K562 (cell line): ENCODE data around the gene SERPINH1. TPM values are rescaled to one million over a fixed set of nuclear protein-coding genes. Genes with fewer than 3 reads are reported as not detected.

Experiments used
- ATAC-seq: fragments of 200-7000 bp; cut with Tn5 transposase; 3 replicates; pipeline ENCODE4 v1.9.1; 2020; ENCODE audit warnings: moderate library complexity
- BruUV-seq: library from RNA; stranded (reverse); fragments of 400-500 nt; replicated peaks from 2 replicates; lab custom pipeline; 2021; lab: Mats Ljungman, UMichigan
- CTCF ChIA-PET: fragments of 300-600 bp; formaldehyde crosslinking; extraction: SDS; loops from one replicate; lab custom pipeline; 2021; ENCODE audit warnings: low intra/inter-chr PET ratio; lab: Yijun Ruan, JAX
- POLR2A ChIA-PET: fragments of 300-600, 350-650 bp; sonication (Branson Sonifier 250); formaldehyde crosslinking; extraction: SDS; loops from one replicate; lab custom pipeline; 2021; ENCODE audit warnings: antibody characterized with exemption, inconsistent platforms; lab: Yijun Ruan, JAX
- DNase-seq, 4 experiments: peaks; one replicate each; pipeline versions ENCODE4 v3.0.0 to v3.0.0-alpha.2; 2011 to 2018; ENCODE audit warnings: low spot score in 3 of 4, mixed read lengths in 3 of 4; ENCODE audit errors: extremely low read depth in 1 of 4
- FAIRE-seq: peaks from 2 replicates; lab custom pipeline; 2011; peaks lifted over from hg19 to GRCh38; lab: Jason Lieb, UNC
- H2AFZ ChIP-seq: 2 replicates; pipeline ENCODE4 v1.6.0; 2011; ENCODE audit warnings: low read depth, low read length, control low read depth, inconsistent platforms
- H3K27ac ChIP-seq: fragments of 200-600 bp; 3 replicates; pipeline ENCODE4 v1.8.0; 2011; ENCODE audit warnings: low read depth, mild to moderate bottlenecking, control low read depth, inconsistent platforms, low read length, moderate library complexity, mixed read lengths; ENCODE audit errors: extremely low read depth
- H3K27me3 ChIP-seq, 2 experiments: fragments of 300-600 bp in 1 of 2; 2 replicates in 1 of 2; 3 replicates in 1 of 2; pipeline versions ENCODE4 v1.6.0 to v1.8.0; 2011; ENCODE audit warnings: inconsistent platforms in 2 of 2, low read length in 2 of 2, mild to moderate bottlenecking in 1 of 2, mixed read lengths in 1 of 2, moderate library complexity in 1 of 2; ENCODE audit not compliant: control insufficient read depth in 2 of 2, insufficient read depth in 2 of 2
- H3K36me3 ChIP-seq: fragments of 300-600 bp; 3 replicates; pipeline ENCODE4 v1.8.0; 2011; ENCODE audit warnings: mild to moderate bottlenecking, low read length, inconsistent platforms; ENCODE audit not compliant: control insufficient read depth, insufficient read depth
- H3K4me1 ChIP-seq, 2 experiments: fragments of 200-600 bp in 1 of 2; replicated peaks in 1 of 2; 2 replicates in 1 of 2; 3 replicates in 1 of 2; pipeline versions ENCODE4 v1.5.1 to v1.8.0; 2011; ENCODE audit warnings: inconsistent platforms in 2 of 2, low read length in 2 of 2, mild to moderate bottlenecking in 1 of 2, mixed read lengths in 1 of 2, moderate library complexity in 1 of 2; ENCODE audit not compliant: control insufficient read depth in 2 of 2, insufficient read depth in 2 of 2
- H3K4me2 ChIP-seq: 2 replicates; pipeline ENCODE4 v1.6.1; 2011; ENCODE audit warnings: low read length, control low read depth, inconsistent platforms, mixed read lengths; ENCODE audit not compliant: insufficient read depth
- H3K4me3 ChIP-seq: fragments of 200-600 bp; sonication (generic), shearing (Covaris generic); 2 replicates; pipeline ENCODE4 v1.5.1; 2016; ENCODE audit warnings: control low read depth, inconsistent platforms
- H3K79me2 ChIP-seq: fragments of 200-600 bp; 3 replicates; pipeline ENCODE4 v1.8.0; 2011; ENCODE audit warnings: low read length, inconsistent platforms; ENCODE audit not compliant: control insufficient read depth, insufficient read depth
- H3K9ac ChIP-seq, 2 experiments: 2 replicates each; pipeline versions ENCODE4 v1.6.0 to v1.6.1; 2011; ENCODE audit warnings: low read depth in 2 of 2, low read length in 2 of 2, control low read depth in 1 of 2, inconsistent platforms in 1 of 2, mild to moderate bottlenecking in 1 of 2, mixed read lengths in 1 of 2; ENCODE audit not compliant: insufficient read depth in 1 of 2
- H3K9me1 ChIP-seq: one replicate; pipeline ENCODE4 v1.6.0; 2011; ENCODE audit warnings: inconsistent platforms, mild to moderate bottlenecking, low read length, moderate library complexity; ENCODE audit not compliant: control insufficient read depth, insufficient read depth
- H3K9me3 ChIP-seq: replicated peaks from 2 replicates; pipeline ENCODE4 v1.5.1; 2011; ENCODE audit warnings: low read depth, low read length, inconsistent platforms; ENCODE audit not compliant: control insufficient read depth, insufficient read depth
- H4K20me1 ChIP-seq: replicated peaks from 2 replicates; pipeline ENCODE4 v1.6.1; 2011; ENCODE audit warnings: low read length, inconsistent platforms, mixed read lengths; ENCODE audit not compliant: control insufficient read depth, insufficient read depth
- BCOR ChIP-seq: fragments of 450-650 bp; IDR thresholded peaks from 2 replicates; pipeline ENCODE4 v1.6.1; 2016
- CBX8 ChIP-seq: fragments of 200-600 bp; sonication (generic); IDR thresholded peaks from 2 replicates; pipeline ENCODE4 v1.6.1; 2012; ENCODE audit warnings: borderline replicate concordance, mixed run types, low read depth, mild to moderate bottlenecking, moderate library complexity, mixed read lengths, low read length, control low read depth, inconsistent platforms; ENCODE audit not compliant: poor library complexity, severe bottlenecking; ENCODE audit errors: extremely low read depth
- CUX1 ChIP-seq: fragments of 200-800 bp; sonication (Bioruptor generic); IDR thresholded peaks from 2 replicates; pipeline ENCODE4 v1.6.1; 2016; ENCODE audit warnings: missing genetic modification characterization, missing compliant biosample characterization
- ELK1 ChIP-seq: sonication (generic); formaldehyde crosslinking; IDR thresholded peaks from 2 replicates; pipeline ENCODE4 v1.8.1; 2022; ENCODE audit warnings: missing genetic modification reagents
- MLLT1 ChIP-seq, 2 experiments: fragments of 450-650 bp; IDR thresholded peaks; 2 replicates each; pipeline ENCODE4 v1.6.1; 2016
- NFXL1 ChIP-seq: fragments of 450-650 bp; formaldehyde crosslinking; IDR thresholded peaks from 2 replicates; pipeline ENCODE4 v1.4.0; 2021; ENCODE audit warnings: mild to moderate bottlenecking
- PTRF ChIP-seq: fragments of 450-650 bp; IDR thresholded peaks from 2 replicates; pipeline ENCODE4 v1.6.1; 2016; ENCODE audit warnings: mild to moderate bottlenecking, missing genetic modification characterization, missing compliant biosample characterization
- STAT5A ChIP-seq: IDR thresholded peaks from 2 replicates; pipeline ENCODE4 v1.6.1; 2012; ENCODE audit warnings: low read length, inconsistent platforms, borderline replicate concordance
- XRCC4 ChIP-seq: IDR thresholded peaks from one replicate; pipeline ENCODE4 v1.6.1; 2011; ENCODE audit not compliant: insufficient read depth, insufficient read length; ENCODE audit errors: extremely low read depth
- WGBS: fragments of 100-300 bp; shearing (Covaris generic); methylation state at CpG from one replicate; pipeline ENCODE4 v1.1.6; 2016; ENCODE audit warnings: low coverage, mixed read lengths; ENCODE audit not compliant: insufficient coverage; ENCODE audit errors: missing lambda C conversion rate; 5-methylcytosine and 5-hydroxymethylcytosine counted together
- in situ Hi-C: fragments of 300-500 bp; cut with MboI; formaldehyde crosslinking; loops from 4 replicates; pipeline ENCODE4 v1.15.0; 2018; ENCODE audit warnings: inconsistent platforms, mixed read lengths
- intact Hi-C: fragments of 100-400 bp; cut with micrococcal nuclease; formaldehyde crosslinking; loops from 2 replicates; pipeline ENCODE4 v1.14.2; 2022
- polyA plus RNA-seq, 8 experiments: library from polyadenylated mRNA; depleted of rRNA in 4 of 8; stranded (reverse) in 5 of 8; unstranded in 3 of 8; fragments of >200 nt; fragmentation: Nextera tagmentation in 2 of 8; fragmentation: Illumina TruSeq in 1 of 8; extraction: Ambion mirVana in 2 of 8; extraction: Trizol in 1 of 8; gene quantifications; 2 replicates each; pipeline versions ENCODE4 v1.2.1 to v1.2.3, GENCODE V29; 2011 to 2014; ENCODE audit warnings: inconsistent platforms in 1 of 8, missing spikeins in 1 of 8
- total RNA-seq, 7 experiments: library from RNA; depleted of rRNA in 6 of 7; stranded (reverse); fragments of >200 nt in 6 of 7; fragmentation: Illumina TruSeq in 2 of 7; extraction: Trizol in 2 of 7; gene quantifications; 2 replicates each; pipeline versions ENCODE4 v1.2.1 to v1.2.3, GENCODE V29; 2011 to 2021; ENCODE audit warnings: low replicate concordance in 1 of 7
- TF ChIP-seq, protein P1 (sequence below): fragments of 250-450 bp; sonication (Bioruptor Pico); IDR thresholded peaks from 2 replicates; pipeline ENCODE4 v1.8.0; 2021; ENCODE audit warnings: borderline replicate concordance, mild to moderate bottlenecking, moderate library complexity; ENCODE audit not compliant: poor library complexity, severe bottlenecking

SERPINH1 gene
- total and polyA plus RNA-seq, 9 of the 15 experiments (the other 6 are each of a cell fraction or from before 2014, with no cell fraction given) = 2.8 to 106 (median 67.9) TPM

- FAIRE-seq = no peak
- peak overlapping the region; percentile 21 to 81; a peak in 3 of 4 replicates for H3K9ac ChIP-seq
- in situ Hi-C loops = no loop called here
- TF ChIP-seq STAT5A (peak; percentile 36; the same call in 1 of the 2 replicates), PTRF (tag) (no peak), CUX1 (CRISPR knock-in tag) (peak; percentile 63; the same call in 1 of the 2 replicates), NFXL1 (no peak), CBX8 (no peak), ELK1 (CRISPR knock-in tag) (no peak), MLLT1 (IDR thresholded peaks at IDR 0.05) (0 out of 4 replicates have a peak, but pooled peaks of 1 of the 2 experiments have one; percentile 3), BCOR (no peak), XRCC4 (no peak)
- TF ChIP-seq, protein P1, sequence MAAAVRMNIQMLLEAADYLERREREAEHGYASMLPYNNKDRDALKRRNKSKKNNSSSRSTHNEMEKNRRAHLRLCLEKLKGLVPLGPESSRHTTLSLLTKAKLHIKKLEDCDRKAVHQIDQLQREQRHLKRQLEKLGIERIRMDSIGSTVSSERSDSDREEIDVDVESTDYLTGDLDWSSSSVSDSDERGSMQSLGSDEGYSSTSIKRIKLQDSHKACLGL (CRISPR knock-in tag) = peak; percentile 15
Measured at GRCh38 chr11:75535071-75535470, 27.0 kb upstream of the SERPINH1 start.

More at GRCh38 chr11:75535071-75535470, 27.0 kb upstream of the SERPINH1 start:
- H3K79me2 ChIP-seq = no peaks in the 10 kb centered on the region
- H3K36me3 ChIP-seq = no peaks in the 10 kb centered on the region
- H4K20me1 ChIP-seq = no peaks in the 10 kb centered on the region
- ATAC-seq (peak; percentile 67), DNase-seq (peak; percentile 50 to 85 (median 68))
- H3K9me3 ChIP-seq = 0 out of 2 replicates have a peak, but pooled peaks cover 3% of the 10 kb centered on the region
- no peak overlapping the region for H3K4me3 ChIP-seq
- H3K4me2 ChIP-seq = peak overlapping the region; percentile 82
- peak overlapping the region; percentile 96 for H3K27ac ChIP-seq
- BruUV-seq = no TSS peak
- POLR2A ChIA-PET = interaction anchor here (0.6 to 1.8 kb wide), 15 partner anchors 8 to 277 kb away, joined by 3 to 14 read pairs (median 4); partner anchors contain the start of genes RPS3 and SERPINH1
- WGBS = 0% methylated on average over 1 of the region's 1 CpG
- intact Hi-C loops = no loop called here
- no peaks in the 10 kb centered on the region for H3K27me3 ChIP-seq
- CTCF ChIA-PET = interaction anchor here (4.0 kb wide), 1 partner anchor 90 kb away, joined by 58 read pairs; no protein-coding TSS in a partner anchor
- H3K9me1 ChIP-seq = no peaks in the 10 kb centered on the region
- H3K4me1 ChIP-seq = peaks cover 66 to 68% of the 10 kb centered on the region in 2 experiments
- peak overlapping the region; percentile 89 for H2AFZ ChIP-seq
